Measurements from ENCODE around the gene SGPL1. TPM values are rescaled to one million over a fixed set of nuclear protein-coding genes. Genes with fewer than 3 reads are reported as not detected.

Gene SGPL1
- total and polyA plus RNA-seq, 2 of the 8 experiments (the other 6 are each of a cell fraction or from before 2014, with no cell fraction given): 20.5 to 51.6 TPM

GRCh38 chr10:70784016-70784415 is 31.7 kb upstream of the SGPL1 start:
- H3K18ac ChIP-seq (ENCODE audit: extremely low read depth, low read length): no peak overlapping the region
- H3K36me3 ChIP-seq (ENCODE audit: control insufficient read depth in 2 of 4, insufficient read depth in 4 of 4, low read length in 3 of 4): no peaks in the 10 kb centered on the region
- no peaks in the 10 kb centered on the region for H3K23me2 ChIP-seq (ENCODE audit: low read depth, low read length)
- no peak overlapping the region for H2BK5ac ChIP-seq (ENCODE audit: low read depth, low read length)
- H3K9ac ChIP-seq (replicated peaks in 1 of 4; ENCODE audit: extremely low read depth in 1 of 4, low read depth in 3 of 4, low read length in 3 of 4): no peak overlapping the region
- CTCF ChIA-PET (ENCODE audit: partially characterized antibody): no interaction called here
- H3K4me3 ChIP-seq (ENCODE audit: extremely low read depth in 1 of 4, insufficient read depth in 2 of 4, low read depth in 3 of 4, low read length in 4 of 4): no peak overlapping the region
- H2AK5ac ChIP-seq (ENCODE audit: low read depth, low read length): no peak overlapping the region
- no peaks in the 10 kb centered on the region for H4K20me1 ChIP-seq (replicated peaks in 1 of 2; ENCODE audit: control insufficient read depth in 1 of 2, insufficient read depth in 2 of 2, low read length in 2 of 2)
- no peak overlapping the region for H2BK120ac ChIP-seq (replicated peaks; ENCODE audit: low read depth, low read length)
- H3K9me3 ChIP-seq (ENCODE audit: insufficient read depth in 2 of 2, low read depth in 1 of 2, low read length in 1 of 2): no peaks in the 10 kb centered on the region
- no peak overlapping the region for H2BK15ac ChIP-seq (ENCODE audit: low read length)
- FAIRE-seq: no peak
- H2BK20ac ChIP-seq (ENCODE audit: low read length): no peak overlapping the region
- H3K56ac ChIP-seq (replicated peaks; ENCODE audit: insufficient read length, low read depth, low read length): no peak overlapping the region
- DNase-seq (ENCODE audit: low read depth in 1 of 2, low spot score in 2 of 2): no peak
- H3K27ac ChIP-seq (ENCODE audit: low read depth, low read length): no peak overlapping the region
- H2BK12ac ChIP-seq (ENCODE audit: low read depth, low read length): no peak overlapping the region
- no peak overlapping the region for H3K4ac ChIP-seq (replicated peaks; ENCODE audit: insufficient read length, low read depth, low read length)
- no peak overlapping the region for H3K23ac ChIP-seq (ENCODE audit: insufficient read length)
- H3K27me3 ChIP-seq (replicated peaks in 1 of 4; ENCODE audit: control insufficient read depth in 3 of 4, extremely low read depth in 1 of 4, insufficient read depth in 3 of 4, low read length in 3 of 4): no peaks in the 10 kb centered on the region
- no peak overlapping the region for H2AFZ ChIP-seq (ENCODE audit: low read length)
- no peak overlapping the region for H3K14ac ChIP-seq (ENCODE audit: insufficient read length)
- H4K8ac ChIP-seq (ENCODE audit: extremely low read depth, insufficient read depth, low read length): no peak overlapping the region
- no peak overlapping the region for H4K5ac ChIP-seq (ENCODE audit: insufficient read length, low read depth, low read length)
- no peak overlapping the region for H4K91ac ChIP-seq (replicated peaks; ENCODE audit: insufficient read length, low read length)
- H3K79me2 ChIP-seq (ENCODE audit: control insufficient read depth in 1 of 2, insufficient read depth in 2 of 2, low read length in 2 of 2): no peaks in the 10 kb centered on the region
- H3K79me1 ChIP-seq (ENCODE audit: low read depth, low read length): no peaks in the 10 kb centered on the region
- 93% methylated on average over 5 of the region's 5 CpGs; no CpG with 5 or more reads in 1 of the 2 experiments for WGBS, 2 experiments (ENCODE audit: extremely low coverage in 1 of 2, insufficient coverage in 1 of 2, insufficient read length in 1 of 2, insufficient replicate concordance in 2 of 2, low coverage in 1 of 2, low lambda C conversion rate in 2 of 2, missing lambda C conversion rate in 1 of 2)
- H3K4me1 ChIP-seq (replicated peaks in 1 of 4; ENCODE audit: control insufficient read depth in 3 of 4, insufficient read depth in 4 of 4, low read length in 3 of 4): no peaks in the 10 kb centered on the region
- POLR2A ChIA-PET (ENCODE audit: partially characterized antibody): no interaction called here
- no peak overlapping the region for H3K4me2 ChIP-seq (ENCODE audit: insufficient read depth in 1 of 2, low read depth in 2 of 2, low read length in 2 of 2)
- TF ChIP-seq JUND (IDR thresholded peaks at IDR 0.05; ENCODE audit: low read length): no peak
- TF ChIP-seq SIRT6 (IDR thresholded peaks at IDR 0.05; ENCODE audit: low read length): no peak
- TF ChIP-seq TBP (IDR thresholded peaks at IDR 0.05; ENCODE audit: low read depth, low read length): no peak
- no peak for TF ChIP-seq GTF2F1 (IDR thresholded peaks at IDR 0.05; ENCODE audit: borderline replicate concordance, low read depth, low read length)
- no peak for TF ChIP-seq CHD1 (IDR thresholded peaks at IDR 0.05; ENCODE audit: low read depth, low read length)
- TF ChIP-seq SP2 (IDR thresholded peaks at IDR 0.05; ENCODE audit: low read length): no peak
- TF ChIP-seq JUN (IDR thresholded peaks at IDR 0.05; ENCODE audit: low read depth, low read length): no peak
- TF ChIP-seq BACH1 (IDR thresholded peaks at IDR 0.05; ENCODE audit: low read length): no peak
- TF ChIP-seq MAX (IDR thresholded peaks at IDR 0.05): no peak
- no peak for TF ChIP-seq FOSL1 (IDR thresholded peaks at IDR 0.05; ENCODE audit: insufficient read depth, low read depth, low read length)
